PFSK-1 (cell line): ENCODE results near the gene AFM.

Source experiments
- FOXP2 ChIP-seq: optimal IDR thresholded peaks from 2 replicates; pipeline ENCODE3; 2011; ENCODE audit warnings: borderline replicate concordance, control low read depth, inconsistent platforms; ENCODE audit not compliant: insufficient read depth; ENCODE audit errors: extremely low read length, extremely low read depth
- POLR2AphosphoS5 ChIP-seq: IDR thresholded peaks from 2 replicates; pipeline ENCODE4 v1.6.1; 2012; ENCODE audit warnings: low read depth, mild to moderate bottlenecking, control low read depth, low read length, moderate library complexity
- REST ChIP-seq, 2 experiments: IDR thresholded peaks; 2 replicates each; pipeline versions ENCODE4 v1.6.1 to v1.8.0; 2011 to 2012; ENCODE audit warnings: low read depth in 2 of 2, low read length in 2 of 2, control low read depth in 1 of 2, inconsistent platforms in 1 of 2, mild to moderate bottlenecking in 1 of 2, moderate library complexity in 1 of 2; ENCODE audit not compliant: insufficient read depth in 1 of 2
- SIN3A ChIP-seq: IDR thresholded peaks from 2 replicates; pipeline ENCODE4 v1.6.1; 2012; ENCODE audit warnings: mild to moderate bottlenecking, low read length, moderate library complexity, borderline replicate concordance; ENCODE audit not compliant: insufficient read depth
- TAF1 ChIP-seq: IDR thresholded peaks from 2 replicates; pipeline ENCODE4 v1.6.1; 2012; ENCODE audit warnings: low read length, control low read depth, borderline replicate concordance; ENCODE audit not compliant: insufficient read depth

Gene AFM

GRCh38 chr4:73434311-73434710 is 47.2 kb upstream of the AFM start:
- TF ChIP-seq FOXP2 (no peak), REST (IDR thresholded peaks at IDR 0.05; ENCODE audit: insufficient read depth in 1 of 2, low read depth in 2 of 2, low read length in 2 of 2) (no peak), SIN3A (no peak), POLR2AphosphoS5 (no peak), TAF1 (no peak)

- TF ChIP-seq TAF1 (no peak), SIN3A (no peak), POLR2AphosphoS5 (no peak), FOXP2 (no peak), REST (IDR thresholded peaks at IDR 0.05; ENCODE audit: insufficient read depth in 1 of 2, low read depth in 2 of 2, low read length in 2 of 2) (no peak)
Measured at GRCh38 chr4:73435984-73436383, 45.6 kb upstream of the AFM start, which contains the start of gene AFP. Gene AFP, plus strand, starts transcription at chr4:73436221. Its CDS starts 42 bp downstream, at chr4:73436263.

- TF ChIP-seq SIN3A (no peak), FOXP2 (no peak), POLR2AphosphoS5 (no peak), REST (IDR thresholded peaks at IDR 0.05; ENCODE audit: insufficient read depth in 1 of 2, low read depth in 2 of 2, low read length in 2 of 2) (no peak), TAF1 (no peak)
Measured at GRCh38 chr4:73436674-73437557, 44.6 kb upstream of the AFM start.

GRCh38 chr4:73437558-73437956 is 44.0 kb upstream of the AFM start:
- TF ChIP-seq REST (IDR thresholded peaks at IDR 0.05; ENCODE audit: insufficient read depth in 1 of 2, low read depth in 2 of 2, low read length in 2 of 2) (no peak), SIN3A (no peak), FOXP2 (no peak), POLR2AphosphoS5 (no peak), TAF1 (no peak)
